HG03469 (cell line): ENCODE data around the gene CCDC83.
A peak's percentile ranks its signal among the peaks of the same experiment; 100 is the strongest.
"Not testable (repeated sequence)": the region's sequence is repeated elsewhere in the genome, so short reads cannot be mapped to it uniquely, and the experiment has no call there.

Experiments
- ATAC-seq: cut with Tn5 transposase; IDR thresholded peaks from one replicate; pipeline ENCODE4 v1.9.1; 2021; ENCODE audit warnings: mild to moderate bottlenecking, moderate library complexity, moderate number of reproducible peaks; ENCODE audit not compliant: unreplicated experiment

CCDC83 gene

DNA sequence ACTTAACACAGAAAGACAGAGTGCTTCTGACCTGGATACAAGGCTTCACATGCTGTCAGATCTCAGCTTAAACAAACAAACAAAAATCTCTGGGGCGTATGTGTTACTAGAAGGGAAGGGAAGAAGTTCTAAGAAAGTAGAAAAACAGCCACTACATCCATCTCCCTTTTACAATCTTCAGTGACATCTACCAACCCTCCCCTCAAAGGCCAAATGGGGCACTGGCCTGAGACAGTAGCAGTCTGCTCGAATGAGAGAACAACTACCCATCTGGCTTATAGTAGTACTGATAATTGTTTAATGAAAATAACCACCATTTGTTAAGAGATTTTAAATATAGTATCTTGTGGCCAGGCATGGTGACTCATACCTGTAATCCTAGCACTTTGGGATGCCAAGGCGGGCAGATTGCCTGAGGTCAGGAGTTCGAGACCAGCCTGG lies 29.4 kb downstream of the CCDC83 start:
- ATAC-seq, result no peak

DNA sequence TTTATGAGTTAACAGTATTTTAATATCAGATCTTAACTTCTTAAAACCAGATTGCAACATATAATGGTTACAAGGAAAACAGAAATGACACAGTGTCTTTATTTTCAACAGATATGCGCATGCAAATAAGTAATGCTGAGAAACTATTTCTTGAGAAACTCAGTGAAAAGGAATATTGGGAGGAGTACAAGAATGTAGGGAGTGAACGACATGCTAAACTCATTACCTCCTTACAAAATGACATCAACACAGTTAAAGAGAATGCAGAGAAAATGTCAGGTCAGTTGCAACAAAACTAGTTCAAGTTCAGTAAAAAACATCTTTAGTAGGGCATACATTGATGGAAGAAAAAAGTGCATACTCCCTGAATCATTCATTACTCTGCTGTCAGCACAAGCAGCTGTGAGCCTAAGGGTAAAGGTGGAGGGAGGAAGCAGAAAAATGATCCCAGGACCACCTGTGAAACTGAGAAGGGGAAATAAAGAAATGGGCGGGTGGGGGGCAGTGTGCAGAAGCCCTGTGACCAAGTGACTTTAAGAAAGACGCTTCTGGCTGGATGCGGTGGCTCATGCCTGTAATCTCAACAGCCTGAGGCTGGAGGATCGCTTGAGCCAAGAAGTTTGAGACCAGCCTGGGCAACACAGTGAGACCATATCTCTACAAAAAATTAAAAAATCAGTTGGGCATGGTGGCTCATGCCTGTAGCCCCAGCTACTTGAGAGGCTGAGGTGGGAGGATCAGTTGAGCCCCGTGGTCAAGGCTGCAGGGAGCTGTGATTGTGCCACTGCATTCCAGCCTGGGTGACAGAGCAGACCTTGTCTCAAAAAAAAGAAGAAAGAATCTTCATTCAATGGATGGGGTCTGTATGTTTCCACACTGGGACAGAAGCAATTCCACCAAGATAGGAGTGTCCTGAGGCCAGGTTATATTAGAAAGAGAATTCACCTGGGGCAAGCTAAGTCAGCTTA lies 31.2 kb downstream of the CCDC83 start:
- ATAC-seq, result no peak

DNA sequence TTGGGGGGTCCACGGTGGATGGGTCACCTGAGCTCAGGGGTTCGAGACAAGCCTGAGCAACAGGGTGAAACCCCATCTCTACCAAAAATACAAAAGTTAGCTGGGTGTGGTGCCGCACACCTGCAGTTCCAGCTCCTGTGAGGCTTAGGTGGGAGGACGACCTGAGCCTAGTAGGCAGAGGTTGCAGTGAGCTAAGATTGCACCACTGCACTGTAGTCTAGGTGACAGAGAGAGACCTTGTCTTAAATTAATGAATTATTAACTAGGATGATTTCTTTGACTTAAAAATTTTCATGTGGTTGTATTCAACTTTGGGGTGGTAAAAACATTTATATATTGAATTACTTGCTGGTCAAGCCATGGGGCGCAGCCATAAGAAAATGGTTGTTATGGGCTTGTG lies 33.9 kb downstream of the CCDC83 start:
- no peak for ATAC-seq

DNA sequence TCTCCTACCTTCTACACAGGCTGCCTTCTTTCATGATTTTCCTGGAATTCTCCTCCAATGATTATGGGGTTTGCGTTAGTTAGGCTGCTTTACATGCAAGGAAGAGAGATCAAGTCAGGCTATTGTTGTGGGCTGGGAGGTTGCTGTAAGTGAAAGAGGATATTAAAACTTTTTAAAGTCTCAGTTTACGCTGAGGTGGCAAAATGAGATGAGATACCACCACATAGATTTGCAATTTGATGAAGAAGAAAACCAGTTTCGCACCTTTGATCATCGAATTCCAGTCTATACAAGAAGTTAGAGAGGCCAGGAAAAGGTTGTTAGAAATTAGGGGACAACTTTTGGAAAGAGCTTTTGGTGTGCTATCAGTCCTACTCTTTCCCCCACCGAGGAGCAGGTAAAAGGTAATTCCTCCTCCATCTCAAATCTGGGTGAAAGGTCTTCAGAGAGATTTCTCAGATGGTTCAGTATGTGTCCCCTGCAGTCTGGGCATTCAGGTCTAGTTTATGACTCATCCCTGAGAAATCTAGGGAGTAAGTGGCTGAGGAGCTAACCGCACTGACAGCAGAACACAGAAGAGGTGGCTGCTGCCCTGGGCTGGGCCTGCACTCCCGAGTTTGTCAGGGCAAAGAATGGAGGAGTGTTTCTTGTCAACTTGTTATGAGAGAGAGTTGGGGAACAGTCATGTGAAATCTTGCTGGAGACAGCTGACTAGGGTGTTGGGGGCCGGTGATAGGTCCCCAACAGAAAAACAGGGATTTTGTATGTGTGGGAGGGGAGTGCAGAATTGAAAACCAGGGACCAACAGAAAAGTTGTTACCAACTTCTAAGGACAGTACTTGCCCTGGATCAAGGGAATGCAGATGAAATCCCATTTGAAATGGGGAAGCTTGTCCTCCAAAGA lies 34.7 kb downstream of the CCDC83 start:
- ATAC-seq, result no peak

DNA sequence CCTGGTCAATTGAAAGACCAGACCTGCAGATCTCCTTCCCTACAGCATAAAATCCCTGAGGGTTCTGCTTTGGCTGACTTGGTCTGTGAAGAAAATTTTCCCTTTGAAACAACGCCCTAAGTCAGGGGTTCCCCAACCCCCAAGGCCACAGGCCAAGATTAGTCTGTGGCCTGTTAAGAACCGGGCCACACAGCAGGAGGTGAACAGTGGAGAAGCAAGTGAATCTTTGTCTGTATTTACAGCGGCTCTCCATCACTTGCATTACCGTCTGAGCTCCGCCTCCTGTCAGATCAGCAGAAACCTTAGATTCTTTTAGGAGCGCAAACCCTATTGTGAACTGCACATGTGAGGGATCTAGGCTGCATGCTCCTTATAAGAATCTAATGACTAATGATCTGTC lies 38.2 kb downstream of the CCDC83 start:
- ATAC-seq, result no peak

DNA sequence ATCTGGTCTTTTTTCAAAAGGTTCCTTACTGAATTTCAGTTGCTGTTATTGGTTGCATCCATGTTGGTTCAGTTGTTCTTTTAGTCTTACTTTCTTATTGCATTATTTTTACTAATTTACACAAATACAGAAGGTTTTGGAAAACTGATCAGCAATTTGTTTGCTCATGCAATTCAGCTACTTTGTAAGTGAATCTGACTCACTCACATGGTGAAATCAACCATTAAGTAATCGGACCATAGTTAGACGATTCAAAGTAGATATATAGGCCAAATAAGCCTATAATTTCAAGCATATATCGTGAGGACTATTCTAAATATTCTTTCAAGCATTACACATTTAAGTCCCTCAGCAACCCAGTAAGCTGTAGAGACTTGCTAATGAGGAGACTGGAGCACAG lies 41.7 kb downstream of the CCDC83 start:
- no peak for ATAC-seq

DNA sequence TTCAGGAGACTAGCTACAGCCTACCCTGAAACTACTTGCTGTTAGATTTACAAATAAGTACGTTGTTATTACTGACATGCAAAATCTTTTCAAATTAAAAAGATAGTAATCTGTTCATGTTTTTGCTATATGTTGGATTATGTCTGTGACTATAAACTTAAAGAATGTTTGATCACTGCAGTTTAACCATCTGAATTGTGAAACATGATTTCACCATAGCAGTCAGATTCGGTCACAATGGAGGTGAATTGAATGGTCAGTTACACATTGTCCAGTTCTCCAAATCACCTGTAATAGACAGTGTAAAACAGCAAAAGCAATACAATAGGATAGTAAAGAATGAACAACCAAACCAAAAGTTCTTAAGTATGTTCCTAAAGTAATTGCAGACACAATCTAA lies 43.3 kb downstream of the CCDC83 start:
- no peak for ATAC-seq

DNA sequence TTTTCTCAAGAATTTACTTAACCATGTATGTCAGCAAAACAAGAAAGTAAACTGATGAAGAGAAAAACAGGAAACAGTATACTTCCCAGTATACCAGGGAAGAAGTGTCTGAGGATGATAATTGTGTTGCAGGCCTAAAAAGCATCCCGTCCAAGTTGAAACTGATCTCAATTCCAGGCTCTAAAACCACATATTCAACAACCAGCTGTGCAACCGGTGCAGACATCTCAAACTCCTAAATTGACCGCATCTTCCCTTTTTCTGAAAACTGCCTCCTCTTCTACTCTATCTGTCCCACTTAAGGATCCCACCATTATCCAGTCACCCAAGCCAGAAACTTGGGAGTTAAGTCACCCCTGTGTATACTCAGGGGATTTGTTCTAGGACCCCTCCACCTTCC lies 47.2 kb downstream of the CCDC83 start:
- no peak for ATAC-seq

DNA sequence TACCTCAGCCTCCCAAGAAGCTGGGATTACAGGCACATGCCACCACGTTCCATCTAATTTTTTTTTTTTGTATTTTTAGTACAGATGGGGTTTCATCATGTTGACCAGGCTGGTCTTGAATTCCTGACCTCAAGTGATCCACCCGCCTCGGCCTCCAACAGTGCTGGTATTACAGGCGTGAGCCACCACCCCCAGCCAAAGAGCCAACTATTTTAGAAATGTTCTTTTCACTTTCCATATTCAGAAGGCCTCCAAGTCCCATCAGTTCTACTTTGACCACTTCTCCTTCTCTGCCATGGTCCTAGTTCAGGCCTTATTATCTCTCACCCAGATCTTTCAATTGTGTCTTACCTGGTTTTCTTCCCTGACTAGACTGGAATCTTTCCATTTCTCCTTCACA lies 48.2 kb downstream of the CCDC83 start:
- ATAC-seq, result no peak

DNA sequence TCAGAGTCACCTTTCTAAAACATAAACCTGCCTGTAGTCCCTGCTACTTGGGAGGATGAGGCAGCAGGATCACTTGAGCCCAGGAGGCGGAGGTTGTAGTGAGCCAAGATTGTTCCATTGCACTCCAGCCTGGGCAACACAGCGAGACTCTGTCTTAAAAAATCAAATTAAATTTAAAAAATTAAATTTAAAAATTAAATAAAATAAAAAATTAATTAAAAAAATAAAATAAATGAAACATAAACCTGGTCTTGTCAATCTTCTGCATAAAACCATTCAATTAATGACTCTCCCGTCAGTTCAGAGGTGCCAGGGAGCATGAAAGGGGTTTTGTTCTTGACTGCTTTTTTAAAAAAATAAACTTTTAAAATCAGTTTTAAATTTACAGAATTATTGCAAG lies 48.6 kb downstream of the CCDC83 start:
- no peak for ATAC-seq

DNA sequence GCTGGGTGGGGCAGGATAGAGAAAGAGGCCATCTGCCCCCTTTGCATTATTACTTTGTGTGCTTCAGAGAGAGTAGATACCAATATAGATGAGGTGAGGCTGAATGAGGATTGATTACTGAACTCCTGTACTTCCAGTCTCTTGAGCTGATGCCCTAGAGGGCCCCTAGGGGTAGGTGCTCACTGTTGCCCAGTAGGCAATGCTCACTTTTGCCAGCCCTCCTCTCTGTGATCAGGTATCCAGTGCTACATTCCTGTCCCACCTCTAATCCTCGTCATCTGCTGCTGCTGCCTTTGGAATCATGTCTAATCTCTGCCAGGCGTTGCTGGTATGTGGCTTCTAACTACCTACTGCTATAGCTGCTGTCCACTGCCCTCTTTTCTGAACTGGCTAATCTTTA lies 57.2 kb downstream of the CCDC83 start:
- ATAC-seq, result no peak

DNA sequence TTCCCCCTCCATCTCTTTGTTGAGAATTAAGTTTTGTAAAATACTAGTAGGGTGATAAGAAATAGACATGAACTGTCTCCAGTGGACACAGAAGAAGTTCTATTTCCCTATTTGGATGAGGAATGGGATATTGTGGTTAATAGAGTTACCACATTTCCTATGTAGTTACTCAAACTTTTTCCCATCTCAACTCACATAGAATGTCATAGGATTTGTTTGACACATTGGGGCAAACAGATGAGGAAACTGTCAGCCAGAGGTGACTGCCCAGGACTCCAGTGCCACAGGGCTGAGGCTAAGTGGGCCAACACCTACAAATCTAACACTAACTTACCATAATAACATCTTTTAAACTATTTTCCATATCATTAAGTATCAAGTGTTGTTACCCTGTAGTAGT lies 58.3 kb downstream of the CCDC83 start:
- no peak for ATAC-seq

DNA sequence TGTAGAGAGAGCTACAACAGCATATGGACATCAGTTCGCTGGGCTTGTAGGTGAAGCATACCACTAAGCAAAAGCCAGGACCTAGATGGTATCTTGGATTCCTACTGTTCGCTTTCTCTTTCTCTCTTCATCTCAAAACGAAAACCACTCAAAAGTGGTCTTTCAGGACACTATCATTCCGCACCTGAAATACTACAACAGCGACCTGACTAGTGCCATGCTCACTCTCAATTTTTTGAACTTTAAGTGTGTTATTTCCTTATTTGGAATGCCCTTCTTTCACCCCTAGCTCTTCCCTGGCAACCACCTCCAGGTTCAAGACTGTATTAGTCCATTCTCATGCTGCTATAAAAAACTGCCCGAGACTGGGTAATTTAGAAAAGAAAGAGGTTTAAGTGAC lies 59.2 kb downstream of the CCDC83 start:
- ATAC-seq, result no peak

DNA sequence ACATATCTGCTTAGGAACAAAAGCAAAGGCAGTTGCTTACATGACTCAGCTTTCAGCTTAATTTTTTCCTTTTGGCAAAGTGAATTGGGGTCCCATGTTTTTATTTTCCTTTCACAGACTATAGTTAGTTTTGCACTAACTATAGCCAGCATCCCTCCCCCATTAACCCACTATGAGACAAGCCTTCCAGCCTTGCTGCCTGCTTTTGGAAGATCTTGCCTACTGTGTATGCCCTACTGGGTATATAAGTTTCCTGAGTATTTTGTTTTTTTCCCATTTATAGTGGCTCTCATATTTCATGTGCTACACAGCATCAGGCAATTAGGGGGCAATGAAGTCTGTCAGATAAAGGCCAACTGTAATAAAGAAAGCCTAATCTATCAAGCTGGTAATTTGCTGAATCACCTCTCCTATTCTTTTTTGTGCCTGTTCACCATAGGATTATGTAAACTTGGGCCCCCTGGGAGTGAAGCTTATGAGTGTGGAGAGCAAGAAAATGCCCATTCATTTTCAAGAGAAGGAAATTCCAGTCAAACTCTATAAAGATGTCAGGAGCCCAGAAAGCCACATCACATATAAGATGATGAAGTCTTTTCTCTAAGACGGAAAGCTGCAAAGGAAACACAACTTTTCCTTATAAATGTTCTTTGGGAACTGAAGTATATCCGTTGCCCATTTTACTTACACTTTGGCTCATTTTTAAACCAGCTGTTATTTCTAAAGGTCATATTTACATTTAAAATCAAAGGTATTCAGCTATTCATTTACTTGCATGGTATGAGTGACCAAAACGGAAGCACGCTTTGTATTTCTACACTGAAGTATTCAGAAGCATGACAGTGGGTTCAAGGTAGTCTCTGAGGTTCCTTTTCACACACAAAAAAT lies 64.0 kb downstream of the CCDC83 start:
- no peak for ATAC-seq

DNA sequence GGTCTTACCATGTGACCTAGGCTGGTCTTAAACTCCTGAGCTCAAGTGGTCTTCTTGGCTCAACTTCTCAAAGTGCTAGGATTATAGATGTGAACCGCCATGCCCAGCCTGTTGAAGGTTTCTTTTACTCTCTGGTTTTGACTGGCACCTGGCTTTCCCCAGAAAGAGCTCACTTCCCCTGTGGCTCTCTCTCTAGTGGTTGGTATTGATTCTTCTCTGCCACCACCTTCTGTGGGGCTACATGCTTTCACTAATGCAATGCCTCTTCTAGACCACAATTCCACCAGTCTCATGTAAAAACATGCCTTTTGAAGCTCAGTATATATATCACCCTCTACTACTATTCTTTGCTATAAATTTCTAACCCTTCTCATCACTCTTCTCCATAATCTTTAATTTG lies 67.2 kb downstream of the CCDC83 start:
- peak; percentile 83 for ATAC-seq

DNA sequence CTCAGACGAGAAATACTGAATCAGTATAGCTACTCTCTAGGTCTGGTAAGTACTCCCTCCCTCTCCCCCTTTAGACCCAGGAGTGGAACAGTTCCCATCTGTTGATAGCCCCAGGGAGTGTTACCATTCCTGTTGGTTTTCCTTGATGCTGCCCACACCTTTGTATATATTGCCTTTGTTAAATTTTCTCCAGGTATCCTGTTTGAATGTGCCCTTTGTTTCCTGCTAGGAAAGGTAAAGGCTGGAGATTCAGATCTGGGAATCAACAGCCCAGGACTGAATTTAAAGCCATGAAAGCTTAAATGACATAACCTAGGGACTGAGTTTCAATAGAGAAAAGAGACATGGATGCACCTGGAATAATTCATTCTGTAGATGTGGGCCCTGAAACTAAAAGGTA lies 68.3 kb downstream of the CCDC83 start:
- no peak for ATAC-seq

DNA sequence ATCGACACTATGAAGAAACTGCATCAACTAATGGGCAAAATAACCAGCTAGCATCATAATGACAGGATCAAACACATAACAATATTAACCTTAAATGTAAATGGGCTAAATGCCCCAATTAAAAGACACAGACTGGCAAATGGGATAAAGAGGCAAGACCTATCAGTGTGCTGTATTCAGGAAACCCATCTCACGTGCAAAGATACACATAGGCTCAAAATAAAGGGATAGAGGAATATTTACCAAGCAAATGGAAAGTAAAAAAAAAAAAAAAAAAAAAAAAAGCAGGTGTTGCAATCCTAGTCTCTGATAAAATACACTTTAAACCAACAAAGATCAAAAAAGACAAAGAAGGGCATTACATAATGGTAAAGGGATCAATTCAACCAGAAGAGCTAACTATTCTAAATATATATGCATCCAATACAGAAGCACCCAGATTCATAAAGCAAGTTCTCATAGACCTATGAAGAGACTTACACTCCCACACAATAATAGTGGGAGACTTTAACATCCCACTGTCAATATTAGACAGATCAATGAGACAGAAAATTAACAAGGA lies 71.6 kb downstream of the CCDC83 start:
- ATAC-seq, result not testable (repeated sequence)

DNA sequence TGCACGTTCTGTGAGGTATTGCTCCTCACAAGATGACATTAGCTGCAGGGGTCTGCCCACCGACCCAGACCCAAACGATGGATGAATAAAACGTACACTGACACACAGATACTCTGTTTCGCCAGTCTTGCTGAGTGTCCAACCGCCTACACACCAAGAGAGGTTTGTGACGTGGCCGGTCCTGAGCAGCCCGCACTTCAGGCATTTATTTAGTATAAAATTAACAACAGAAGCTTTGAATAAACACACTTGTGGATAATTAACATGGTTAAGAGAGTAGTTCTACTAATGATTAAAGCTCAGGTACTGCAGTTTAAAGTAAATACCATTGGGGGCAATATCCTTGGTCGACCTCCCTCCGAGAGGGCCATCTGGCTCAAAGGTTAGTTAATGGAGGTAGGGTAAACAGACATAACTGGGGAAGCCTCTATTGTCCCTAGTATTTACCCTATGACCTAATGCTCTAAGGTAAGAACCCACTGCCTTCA lies 75.7 kb downstream of the CCDC83 start:
- ATAC-seq, result no peak

DNA sequence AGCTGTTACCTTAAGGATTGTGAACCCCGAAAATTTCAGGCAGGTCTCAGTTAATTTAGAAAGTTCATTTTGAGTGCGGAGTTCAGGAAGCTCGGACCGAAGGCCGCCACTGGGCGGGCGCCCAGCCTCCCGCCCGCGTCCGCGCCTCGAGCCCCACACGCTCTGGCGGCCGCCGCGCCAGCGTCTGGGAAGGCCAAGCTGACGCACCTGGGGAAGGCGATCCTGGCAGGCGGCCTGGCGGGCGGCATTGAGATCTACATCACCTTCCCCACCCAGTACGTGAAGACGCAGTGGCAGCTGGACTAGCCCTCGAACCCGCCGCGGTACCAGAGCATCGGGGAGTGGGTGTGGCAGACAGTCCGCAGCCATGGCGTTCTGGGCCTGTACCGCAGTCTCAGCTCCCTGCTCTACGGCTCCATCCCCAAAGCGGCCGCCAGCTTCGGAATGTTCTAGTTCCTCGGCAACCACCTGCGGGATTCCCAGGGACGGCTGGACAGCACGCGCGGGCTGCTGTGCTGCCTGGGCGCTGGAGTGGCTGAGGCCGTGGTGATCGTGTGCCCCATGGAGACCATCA lies 79.5 kb downstream of the CCDC83 start:
- ATAC-seq, result no peak

DNA sequence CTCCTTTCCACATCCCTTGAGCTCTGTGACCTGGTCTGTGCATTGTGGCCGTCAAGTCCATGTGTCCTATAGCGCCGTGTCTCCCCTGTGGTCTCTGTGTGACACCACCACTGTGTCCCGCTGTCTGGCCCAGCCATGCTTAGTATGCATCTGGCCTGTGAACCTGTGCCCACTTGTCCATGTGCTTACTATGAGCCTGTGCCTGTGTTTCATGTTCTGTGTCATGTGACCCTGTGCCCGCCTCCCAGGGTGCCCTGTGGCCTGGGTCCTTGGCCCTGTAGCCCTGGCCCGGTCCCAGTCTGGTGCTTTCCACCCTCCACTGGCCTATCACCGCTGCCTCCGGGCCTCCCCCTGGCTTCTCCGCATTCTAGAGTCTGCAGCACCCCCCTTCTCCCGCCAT lies 80.6 kb downstream of the CCDC83 start:
- no peak for ATAC-seq
